ENCODE data around the gene DGCR2.

DNA sequence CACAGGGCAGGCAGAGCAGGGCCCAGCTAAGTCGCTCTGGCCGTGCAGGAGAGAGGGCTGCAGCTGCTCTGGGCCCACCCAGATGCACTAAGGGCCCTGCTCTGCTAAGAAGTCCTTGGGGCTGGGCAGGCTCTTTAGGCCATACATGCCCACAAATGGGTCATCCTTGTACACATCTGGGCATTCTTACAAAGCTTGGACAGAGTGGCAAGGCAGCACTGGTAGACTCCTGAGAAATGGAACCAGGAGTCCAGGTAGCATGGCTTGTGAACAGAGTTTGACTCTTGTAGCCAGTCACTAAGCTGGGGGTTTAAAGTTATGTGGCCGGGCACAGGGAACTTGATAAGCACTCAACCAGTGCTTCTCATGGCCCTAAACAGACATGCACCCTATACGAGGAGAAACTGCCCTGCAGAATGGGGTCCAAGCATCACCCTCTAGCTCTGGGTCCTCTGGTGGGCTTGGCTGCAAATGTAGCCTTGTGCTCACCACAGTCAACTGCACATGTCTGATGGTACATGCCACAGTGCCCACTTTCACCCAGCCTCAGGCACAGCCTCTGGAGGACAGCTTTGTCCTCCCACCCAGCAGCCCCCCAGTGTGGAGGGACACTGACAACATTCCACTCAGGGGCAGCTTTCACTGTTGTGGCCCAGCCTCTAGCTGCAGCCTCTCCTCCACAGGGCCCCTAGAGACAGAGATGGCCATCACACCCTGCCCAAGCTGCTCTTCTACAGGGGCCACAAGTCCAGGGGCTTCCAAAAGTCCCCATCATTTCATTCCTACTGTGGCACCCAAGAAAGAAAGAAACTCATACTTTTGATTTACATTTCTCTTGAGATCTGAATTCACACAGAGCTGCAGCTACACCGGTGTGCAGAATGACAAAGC lies 75.2 kb downstream of the DGCR2 start:
- TF ChIP-seq, protein P1, sequence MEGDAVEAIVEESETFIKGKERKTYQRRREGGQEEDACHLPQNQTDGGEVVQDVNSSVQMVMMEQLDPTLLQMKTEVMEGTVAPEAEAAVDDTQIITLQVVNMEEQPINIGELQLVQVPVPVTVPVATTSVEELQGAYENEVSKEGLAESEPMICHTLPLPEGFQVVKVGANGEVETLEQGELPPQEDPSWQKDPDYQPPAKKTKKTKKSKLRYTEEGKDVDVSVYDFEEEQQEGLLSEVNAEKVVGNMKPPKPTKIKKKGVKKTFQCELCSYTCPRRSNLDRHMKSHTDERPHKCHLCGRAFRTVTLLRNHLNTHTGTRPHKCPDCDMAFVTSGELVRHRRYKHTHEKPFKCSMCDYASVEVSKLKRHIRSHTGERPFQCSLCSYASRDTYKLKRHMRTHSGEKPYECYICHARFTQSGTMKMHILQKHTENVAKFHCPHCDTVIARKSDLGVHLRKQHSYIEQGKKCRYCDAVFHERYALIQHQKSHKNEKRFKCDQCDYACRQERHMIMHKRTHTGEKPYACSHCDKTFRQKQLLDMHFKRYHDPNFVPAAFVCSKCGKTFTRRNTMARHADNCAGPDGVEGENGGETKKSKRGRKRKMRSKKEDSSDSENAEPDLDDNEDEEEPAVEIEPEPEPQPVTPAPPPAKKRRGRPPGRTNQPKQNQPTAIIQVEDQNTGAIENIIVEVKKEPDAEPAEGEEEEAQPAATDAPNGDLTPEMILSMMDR (IDR thresholded peaks at IDR 0.05), result no peak
- TF ChIP-seq POLR2A (IDR thresholded peaks at IDR 0.05), result no peak

Data from adrenal gland (tissue), 5 donors.